RWPE1 (cell line): ENCODE data around the gene ANXA9.

Experiments
- CTCF ChIA-PET: fragments of 350-600 bp; sonication (Branson Sonifier 250); formaldehyde crosslinking; extraction: SDS; loops from one replicate; lab custom pipeline; 2021; lab: Yijun Ruan, JAX
- POLR2A ChIA-PET: fragments of 400-600 bp; formaldehyde crosslinking; extraction: SDS; loops from one replicate; lab custom pipeline; 2020; ENCODE audit warnings: antibody characterized with exemption; ENCODE audit not compliant: low non-redundant PET; lab: Yijun Ruan, JAX
- DNase-seq: peaks from one replicate; pipeline ENCODE4 v3.0.0; 2012; ENCODE audit warnings: low spot score
- H3K27ac ChIP-seq: fragments of 450-650 bp; 2 replicates; pipeline ENCODE4 v1.5.1; 2017
- TF ChIP-seq, protein P1 (sequence below): fragments of 450-650 bp; conservative IDR thresholded peaks from 2 replicates; pipeline ENCODE4 v1.5.1; 2017; ENCODE audit warnings: low read depth, mild to moderate bottlenecking

ANXA9 gene

DNA sequence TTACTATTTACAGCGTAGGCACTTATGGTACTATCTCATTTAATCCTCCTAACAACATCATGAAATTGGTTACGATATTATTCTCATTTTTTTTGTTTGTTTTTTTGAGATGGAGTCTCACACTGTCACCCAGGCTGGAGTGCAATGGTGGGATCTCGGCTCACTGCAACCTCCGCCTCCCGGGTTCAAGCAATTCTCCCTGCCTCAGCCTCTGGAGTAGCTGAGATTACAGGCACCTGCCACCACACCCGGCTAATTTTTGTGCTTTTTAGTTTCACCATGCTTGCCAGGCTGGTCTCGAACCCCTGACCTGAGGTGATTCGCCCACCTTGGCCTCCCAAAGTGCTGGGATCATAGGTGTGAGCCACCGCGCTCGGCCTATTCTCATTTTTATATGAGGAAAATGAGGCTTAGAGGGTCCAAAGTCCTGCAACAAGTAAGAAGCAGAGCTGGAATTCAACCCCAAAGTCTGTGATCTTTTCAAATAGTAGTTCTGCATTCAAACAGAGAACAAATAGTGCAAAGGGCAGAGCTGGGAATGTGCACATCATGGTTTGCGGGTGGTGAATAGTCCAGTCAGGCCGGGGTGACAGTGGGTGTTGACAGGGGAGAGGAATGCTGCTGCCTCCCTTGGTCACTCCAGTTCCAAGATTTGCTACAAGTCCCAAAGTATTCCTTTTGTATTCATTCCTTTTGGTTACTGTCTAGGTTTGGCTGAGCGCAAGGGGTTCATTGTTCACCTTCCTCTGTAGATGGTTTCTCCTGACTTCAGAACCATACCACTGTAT, 30.8 kb downstream of the ANXA9 start:
- no peak for DNase-seq
- ChIA-PET CTCF (interaction anchor here (0.6 to 0.9 kb wide), 2 partner anchors 11 to 17 kb away, joined by 4 read pairs; no protein-coding TSS in a partner anchor), POLR2A (no interaction called here)
- TF ChIP-seq, protein P1, sequence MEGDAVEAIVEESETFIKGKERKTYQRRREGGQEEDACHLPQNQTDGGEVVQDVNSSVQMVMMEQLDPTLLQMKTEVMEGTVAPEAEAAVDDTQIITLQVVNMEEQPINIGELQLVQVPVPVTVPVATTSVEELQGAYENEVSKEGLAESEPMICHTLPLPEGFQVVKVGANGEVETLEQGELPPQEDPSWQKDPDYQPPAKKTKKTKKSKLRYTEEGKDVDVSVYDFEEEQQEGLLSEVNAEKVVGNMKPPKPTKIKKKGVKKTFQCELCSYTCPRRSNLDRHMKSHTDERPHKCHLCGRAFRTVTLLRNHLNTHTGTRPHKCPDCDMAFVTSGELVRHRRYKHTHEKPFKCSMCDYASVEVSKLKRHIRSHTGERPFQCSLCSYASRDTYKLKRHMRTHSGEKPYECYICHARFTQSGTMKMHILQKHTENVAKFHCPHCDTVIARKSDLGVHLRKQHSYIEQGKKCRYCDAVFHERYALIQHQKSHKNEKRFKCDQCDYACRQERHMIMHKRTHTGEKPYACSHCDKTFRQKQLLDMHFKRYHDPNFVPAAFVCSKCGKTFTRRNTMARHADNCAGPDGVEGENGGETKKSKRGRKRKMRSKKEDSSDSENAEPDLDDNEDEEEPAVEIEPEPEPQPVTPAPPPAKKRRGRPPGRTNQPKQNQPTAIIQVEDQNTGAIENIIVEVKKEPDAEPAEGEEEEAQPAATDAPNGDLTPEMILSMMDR: no peak
- no peak overlapping the region for H3K27ac ChIP-seq

DNA sequence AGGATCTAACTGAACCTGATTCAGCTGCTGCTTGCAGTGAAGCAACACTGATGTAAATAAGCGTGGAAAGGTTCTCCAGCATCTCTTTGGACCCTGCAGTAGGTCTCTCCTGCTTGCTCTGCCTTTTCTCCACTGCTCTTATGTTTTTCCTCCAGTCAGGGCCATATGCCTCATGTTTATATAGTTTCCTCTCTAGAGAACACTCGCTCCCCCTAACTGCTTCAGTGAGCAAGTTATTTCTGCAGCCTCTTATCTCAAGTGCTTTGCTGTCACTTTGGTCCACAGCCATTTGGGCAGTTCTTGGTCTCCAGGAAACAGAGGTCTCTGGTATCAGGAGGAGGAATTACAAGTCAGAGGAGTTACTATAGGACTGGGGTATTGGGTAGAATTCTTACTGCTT, 31.4 kb downstream of the ANXA9 start:
- ChIA-PET POLR2A (no interaction called here), CTCF (no interaction called here)
- TF ChIP-seq, protein P1: no peak
- DNase-seq: no peak
- no peak overlapping the region for H3K27ac ChIP-seq

DNA sequence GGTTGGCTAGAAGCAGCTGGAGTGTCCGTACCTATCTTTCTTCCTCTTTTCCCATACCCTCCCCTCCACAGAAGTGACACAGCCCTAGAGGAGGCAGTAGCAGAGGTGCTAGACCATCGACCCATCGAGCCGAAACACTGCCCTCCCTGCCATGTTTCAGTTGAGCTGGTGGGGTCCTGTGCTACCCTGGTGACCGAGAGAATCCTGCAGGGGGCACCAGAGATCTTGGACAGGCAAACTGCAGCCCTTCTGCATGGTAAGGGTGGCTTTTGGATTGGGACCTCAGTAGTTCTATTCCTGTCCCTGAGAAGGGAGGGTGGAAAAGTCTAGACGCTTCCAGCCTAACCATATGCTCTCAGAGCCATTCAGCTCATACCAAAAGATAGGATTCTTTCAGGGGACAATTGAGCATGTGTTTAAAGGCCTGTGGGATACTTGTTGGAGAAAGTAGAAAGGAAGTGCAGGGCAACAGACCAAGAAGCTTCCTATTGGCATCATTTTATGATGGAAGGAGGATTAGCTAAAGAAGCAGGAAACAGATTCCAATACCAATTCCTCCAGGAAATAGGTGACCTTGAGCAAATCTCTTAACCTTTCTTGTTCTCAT, 42.6 kb downstream of the ANXA9 start:
- H3K27ac ChIP-seq: no peak overlapping the region
- POLR2A ChIA-PET: no interaction called here
- peak; percentile 53 for DNase-seq
- TF ChIP-seq, protein P1: peak; percentile 57
- CTCF ChIA-PET: interaction anchor here (0.6 to 1.2 kb wide), 8 partner anchors 12 to 362 kb away, joined by 3 to 7 read pairs (median 4); partner anchors contain the start of gene BNIPL

DNA sequence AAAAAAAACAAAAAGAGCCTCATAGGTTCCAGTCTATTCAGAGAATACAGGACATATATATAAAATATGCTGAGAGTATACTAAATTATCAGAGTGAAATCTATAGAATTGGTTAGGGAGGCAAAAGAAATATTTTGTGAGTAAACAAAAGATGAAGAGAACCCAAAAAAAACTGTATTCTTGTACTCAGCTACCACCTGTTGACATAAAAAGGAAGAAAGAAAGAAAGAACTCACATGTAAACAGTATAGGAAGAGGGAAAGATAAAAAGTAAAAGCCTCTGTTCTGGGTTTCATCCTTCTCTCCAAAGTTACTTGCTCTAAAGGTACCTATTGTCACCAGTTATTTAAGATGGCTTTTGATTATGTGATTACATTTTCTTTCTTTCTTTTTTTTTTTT, 44.4 kb downstream of the ANXA9 start:
- CTCF ChIA-PET: no interaction called here
- no peak overlapping the region for H3K27ac ChIP-seq
- POLR2A ChIA-PET: interaction anchor here (0.7 kb wide), 1 partner anchor 110 kb away, joined by 3 read pairs; no protein-coding TSS in a partner anchor
- TF ChIP-seq, protein P1: no peak
- no peak for DNase-seq

DNA sequence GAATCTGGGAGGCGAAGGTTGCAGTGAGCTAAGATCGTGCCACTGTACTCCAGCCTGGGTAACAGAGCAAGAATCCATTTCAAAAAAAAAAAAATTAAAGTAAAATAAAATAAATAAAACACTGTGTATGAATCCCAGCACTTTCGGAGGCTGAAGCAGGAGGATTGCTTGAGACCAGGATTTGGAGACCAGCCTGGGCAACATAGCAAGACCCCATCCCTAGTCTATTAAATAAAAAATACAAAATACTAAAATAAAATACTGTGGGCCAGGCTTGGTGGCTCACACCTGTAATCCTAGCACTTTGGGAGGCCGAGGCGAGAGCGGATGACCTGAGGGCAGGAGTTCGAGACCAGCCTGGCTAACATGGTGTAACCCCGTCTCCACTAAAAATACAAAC, 50.1 kb downstream of the ANXA9 start:
- TF ChIP-seq, protein P1: no peak
- DNase-seq: no peak
- no peak overlapping the region for H3K27ac ChIP-seq
- ChIA-PET CTCF (interaction anchor here (1.3 kb wide), 1 partner anchor 16 kb away, joined by 4 read pairs; no protein-coding TSS in a partner anchor), POLR2A (no interaction called here)

DNA sequence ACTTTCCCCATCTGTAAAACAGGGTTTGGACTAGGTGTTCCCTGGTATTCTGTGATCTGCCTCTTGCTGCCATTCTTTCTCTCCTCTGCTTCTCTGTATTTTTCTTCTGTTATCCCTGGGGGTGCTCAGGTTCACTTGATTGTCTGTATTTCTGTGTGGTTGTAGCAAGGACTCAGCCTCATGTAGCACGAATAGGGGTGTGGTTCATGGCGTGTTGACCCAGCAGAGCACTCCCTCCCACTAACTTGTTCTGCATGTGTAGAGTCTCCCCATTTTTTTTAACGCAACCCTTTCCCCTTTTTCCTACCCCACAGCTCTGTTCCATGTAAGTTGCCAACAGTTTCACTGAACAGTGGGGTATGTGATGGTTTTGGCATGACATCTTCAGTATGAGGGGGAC, 53.1 kb downstream of the ANXA9 start:
- no peak for DNase-seq
- ChIA-PET POLR2A (no interaction called here), CTCF (interaction anchor here (0.6 kb wide), 2 partner anchors 39 to 121 kb away, joined by 3 to 4 read pairs; no protein-coding TSS in a partner anchor)
- no peak overlapping the region for H3K27ac ChIP-seq
- TF ChIP-seq, protein P1: no peak
